GM12878 (cell line): ENCODE measurements around the gene CPLANE2. TPM values are rescaled to one million over a fixed set of nuclear protein-coding genes. Genes with fewer than 3 reads are reported as not detected.

Experiments used
- ATAC-seq: fragments of 200-7000 bp; cut with Tn5 transposase; 3 replicates; pipeline ENCODE4 v1.9.1; 2020; ENCODE audit warnings: mild to moderate bottlenecking, moderate library complexity
- BruUV-seq: library from RNA; stranded (reverse); fragments of 400-500 nt; replicated peaks from 2 replicates; lab custom pipeline; 2021; lab: Mats Ljungman, UMichigan
- CTCF ChIA-PET: fragments of 300-600 bp; sonication (Branson Sonifier 250); formaldehyde crosslinking; extraction: SDS; loops from one replicate; lab custom pipeline; 2021; ENCODE audit warnings: inconsistent platforms; lab: Yijun Ruan, JAX
- POLR2A ChIA-PET: fragments of 350-600 bp; formaldehyde crosslinking; extraction: SDS; loops from one replicate; lab custom pipeline; 2021; ENCODE audit warnings: inconsistent platforms; lab: Charles Lee
- RAD21 ChIA-PET: fragments of 300-600 bp; sonication (Branson Sonifier 250); formaldehyde crosslinking; loops from one replicate; lab custom pipeline; 2023; ENCODE audit warnings: antibody characterized with exemption; ENCODE audit not compliant: unreplicated experiment; lab: Charles Lee
- SMC1A ChIA-PET: fragments of 300-600 bp; sonication (Branson Sonifier 250); formaldehyde crosslinking; loops from one replicate; lab custom pipeline; 2023; ENCODE audit not compliant: unreplicated experiment, uncharacterized antibody; lab: Charles Lee
- DNase-seq: peaks from one replicate; pipeline ENCODE4 v3.0.0-alpha.2; 2011; ENCODE audit warnings: low read depth, low spot score
- FAIRE-seq: peaks from 3 replicates; lab custom pipeline; 2011; peaks lifted over from hg19 to GRCh38; lab: Jason Lieb, UNC
- H2AFZ ChIP-seq: 2 replicates; pipeline ENCODE4 v1.6.0; 2011; ENCODE audit warnings: low read depth, low read length, control low read depth; ENCODE audit not compliant: control insufficient read depth
- H3K27ac ChIP-seq: 2 replicates; pipeline ENCODE4 v1.5.1; 2011; ENCODE audit warnings: control low read depth; ENCODE audit not compliant: control insufficient read depth, insufficient read depth
- H3K27me3 ChIP-seq, 2 experiments: replicated peaks in 1 of 2; 2 replicates each; pipeline versions ENCODE4 v1.6.0 to v1.6.1; 2011; ENCODE audit warnings: low read length in 1 of 2; ENCODE audit not compliant: control insufficient read depth in 2 of 2, insufficient read depth in 2 of 2
- H3K36me3 ChIP-seq, 2 experiments: 2 replicates each; pipeline ENCODE4 v1.5.1; 2011; ENCODE audit warnings: low read length in 1 of 2; ENCODE audit not compliant: control insufficient read depth in 2 of 2, insufficient read depth in 2 of 2
- H3K4me1 ChIP-seq: 2 replicates; pipeline ENCODE4 v1.6.1; 2011; ENCODE audit warnings: mild to moderate bottlenecking, low read length, moderate library complexity, mixed read lengths; ENCODE audit not compliant: control insufficient read depth, insufficient read depth
- H3K4me2 ChIP-seq: 2 replicates; pipeline ENCODE4 v1.6.0; 2011; ENCODE audit warnings: control low read depth; ENCODE audit not compliant: control insufficient read depth, insufficient read depth
- H3K4me3 ChIP-seq: fragments of 200-600 bp; sonication (generic); 2 replicates; pipeline ENCODE4 v1.5.1; 2016
- H3K79me2 ChIP-seq: 2 replicates; pipeline ENCODE4 v1.6.0; 2011; ENCODE audit warnings: low read length; ENCODE audit not compliant: control insufficient read depth, insufficient read depth
- H3K9ac ChIP-seq: 2 replicates; pipeline ENCODE4 v1.8.0; 2011; ENCODE audit warnings: low read length, control low read depth, mixed read lengths; ENCODE audit not compliant: control insufficient read depth, insufficient read depth
- H3K9me3 ChIP-seq: replicated peaks from 3 replicates; pipeline ENCODE4 v1.5.1; 2011; ENCODE audit warnings: mild to moderate bottlenecking, low read length; ENCODE audit not compliant: control insufficient read depth, insufficient read depth
- H4K20me1 ChIP-seq: 2 replicates; pipeline ENCODE4 v1.6.0; 2011; ENCODE audit not compliant: control insufficient read depth, insufficient read depth
- CBFB ChIP-seq: IDR thresholded peaks from 2 replicates; pipeline ENCODE4 v1.6.1; 2016; ENCODE audit warnings: antibody characterized with exemption, low read depth
- CBX3 ChIP-seq: fragments of 200-600 bp; sonication (generic); IDR thresholded peaks from 2 replicates; pipeline ENCODE4 v1.6.1; 2016; ENCODE audit warnings: low read depth, borderline replicate concordance
- FOS ChIP-seq: IDR thresholded peaks from 3 replicates; pipeline ENCODE4 v1.6.1; 2011; ENCODE audit warnings: borderline replicate concordance; ENCODE audit not compliant: insufficient read length; ENCODE audit errors: extremely low read depth
- KDM1A ChIP-seq: fragments of 200-600 bp; sonication (generic); IDR thresholded peaks from 2 replicates; pipeline ENCODE4 v1.6.1; 2016; ENCODE audit warnings: borderline replicate concordance
- NBN ChIP-seq: fragments of 450-650 bp; IDR thresholded peaks from 2 replicates; pipeline ENCODE4 v1.6.1; 2016
- NFYB ChIP-seq: IDR thresholded peaks from 2 replicates; pipeline ENCODE4 v1.6.1; 2011; ENCODE audit warnings: low read depth, mild to moderate bottlenecking, low read length, improper control_type of control experiment, moderate library complexity; ENCODE audit not compliant: insufficient read depth
- PML ChIP-seq: IDR thresholded peaks from 2 replicates; pipeline ENCODE4 v1.6.1; 2012; ENCODE audit warnings: low read length, inconsistent platforms
- POLR2AphosphoS2 ChIP-seq: IDR thresholded peaks from 2 replicates; pipeline ENCODE4 v1.6.1; 2011; ENCODE audit warnings: low read depth, mild to moderate bottlenecking, low read length, improper control_type of control experiment, moderate library complexity
- POU2F2 ChIP-seq: IDR thresholded peaks from 3 replicates; pipeline ENCODE4 v1.6.1; 2011; ENCODE audit warnings: low read depth, mild to moderate bottlenecking, low read length, borderline replicate concordance
- RAD21 ChIP-seq: IDR thresholded peaks from 2 replicates; pipeline ENCODE4 v1.6.1; 2011; ENCODE audit warnings: mild to moderate bottlenecking, low read depth, low read length, moderate library complexity; ENCODE audit not compliant: insufficient read depth
- RCOR1 ChIP-seq: conservative IDR thresholded peaks from 2 replicates; pipeline ENCODE4 v1.6.1; 2012; ENCODE audit warnings: low read depth, low read length, improper control_type of control experiment
- SMAD1 ChIP-seq: fragments of 450-650 bp; IDR thresholded peaks from 2 replicates; pipeline ENCODE4 v1.6.1; 2018; ENCODE audit warnings: mild to moderate bottlenecking, low read depth; ENCODE audit not compliant: partially characterized antibody
- SMARCA5 ChIP-seq: fragments of 450-650 bp; IDR thresholded peaks from 2 replicates; pipeline ENCODE4 v1.6.1; 2017; ENCODE audit warnings: mild to moderate bottlenecking
- SMC3 ChIP-seq: IDR thresholded peaks from 2 replicates; pipeline ENCODE4 v1.6.1; 2011; ENCODE audit warnings: low read length, improper control_type of control experiment, borderline replicate concordance
- SRF ChIP-seq, 2 experiments: IDR thresholded peaks; 2 replicates each; pipeline ENCODE4 v1.6.1; 2011; ENCODE audit warnings: low read depth in 2 of 2, low read length in 2 of 2, mild to moderate bottlenecking in 1 of 2, moderate library complexity in 1 of 2
- TBL1XR1 ChIP-seq: IDR thresholded peaks from 2 replicates; pipeline ENCODE4 v1.6.1; 2012; ENCODE audit warnings: low read depth, low read length, improper control_type of control experiment
- WRNIP1 ChIP-seq: IDR thresholded peaks from 2 replicates; pipeline ENCODE4 v1.6.1; 2011; ENCODE audit warnings: low read depth, low read length, improper control_type of control experiment, borderline replicate concordance
- WGBS: methylation state at CpG from one replicate; pipeline ENCODE4 v1.1.6; 2016; ENCODE audit warnings: low lambda C conversion rate; ENCODE audit not compliant: insufficient replicate concordance, insufficient coverage; ENCODE audit errors: missing lambda C conversion rate; 5-methylcytosine and 5-hydroxymethylcytosine counted together
- in situ Hi-C: fragments of 300-500 bp; cut with MboI; formaldehyde crosslinking; loops from 9 replicates; pipeline ENCODE4 v1.14.3; 2018; ENCODE audit warnings: mixed read lengths
- intact Hi-C: fragments of 100-400 bp; cut with micrococcal nuclease; formaldehyde crosslinking; loops from one replicate; pipeline ENCODE4 v1.14.2; 2022; ENCODE audit not compliant: unreplicated experiment
- polyA plus RNA-seq, 11 experiments: library from polyadenylated mRNA; depleted of rRNA in 4 of 11; unstranded in 6 of 11; stranded (reverse) in 5 of 11; fragments of >200 nt; fragmentation: Nextera tagmentation in 4 of 11; fragmentation: Illumina TruSeq in 1 of 11; extraction: Ambion mirVana in 4 of 11; extraction: Trizol in 1 of 11; gene quantifications; 1 replicate in 1 of 11; 2 replicates in 10 of 11; pipeline versions ENCODE4 v1.2.1 to v1.2.3, GENCODE V29; 2011 to 2016; ENCODE audit warnings: inconsistent platforms in 2 of 11, missing spikeins in 2 of 11, low read depth in 1 of 11
- total RNA-seq, 4 experiments: library from RNA; depleted of rRNA in 3 of 4; stranded (reverse); fragments of >200 nt in 3 of 4; fragmentation: Illumina TruSeq in 1 of 4; extraction: Trizol in 1 of 4; gene quantifications; 2 replicates each; pipeline versions ENCODE4 v1.2.1 to v1.2.3, GENCODE V29; 2013 to 2021
- TF ChIP-seq, protein P1 (sequence below): IDR thresholded peaks from 2 replicates; pipeline ENCODE4 v1.6.1; 2011; ENCODE audit warnings: low read depth, mild to moderate bottlenecking, low read length, moderate library complexity, borderline replicate concordance; ENCODE audit errors: extremely low read depth
- TF ChIP-seq, protein P2 (sequence below): fragments of 450-650 bp; IDR thresholded peaks from 2 replicates; pipeline ENCODE4 v1.6.1; 2018; ENCODE audit warnings: mild to moderate bottlenecking, low read depth, moderate library complexity; ENCODE audit not compliant: partially characterized antibody

Gene CPLANE2
- total and polyA plus RNA-seq, 10 of the 15 experiments (the other 5 are each of a cell fraction or from before 2014, with no cell fraction given): 0.09 to 4.5 (median 2.3) TPM; not detected in 1

DNA sequence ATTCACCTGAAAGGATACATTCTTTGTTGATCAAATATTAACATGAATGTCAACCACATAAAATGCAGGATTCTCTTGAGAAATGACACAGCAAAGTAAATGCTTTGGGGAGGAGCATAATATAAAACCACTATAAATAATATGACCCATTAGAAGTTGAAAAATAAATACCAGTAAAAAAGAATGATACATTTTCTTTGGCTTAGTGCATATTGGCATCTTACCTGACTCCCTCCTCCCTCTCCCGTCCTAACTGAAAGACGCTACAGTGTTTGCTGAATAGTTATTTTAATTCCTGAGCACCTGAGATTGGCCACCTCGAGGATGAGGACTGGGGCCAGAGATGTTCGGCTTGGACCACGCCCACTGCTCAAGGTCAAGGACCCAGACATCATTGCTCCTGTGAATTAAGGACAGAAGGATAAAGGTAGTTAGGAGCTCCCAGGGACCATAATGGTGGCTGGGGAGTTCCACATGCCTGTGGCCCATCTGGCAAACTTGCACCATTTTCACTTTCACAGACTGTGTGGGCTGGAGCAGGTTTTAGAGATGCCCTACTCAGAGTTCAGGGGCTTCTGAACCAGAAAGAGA, 16.4 kb upstream of the CPLANE2 start (continued):
- TF ChIP-seq NBN (no peak), SMARCA5 (no peak), SMC3 (no peak), CBX3 (no peak)
- TF ChIP-seq, protein P1, sequence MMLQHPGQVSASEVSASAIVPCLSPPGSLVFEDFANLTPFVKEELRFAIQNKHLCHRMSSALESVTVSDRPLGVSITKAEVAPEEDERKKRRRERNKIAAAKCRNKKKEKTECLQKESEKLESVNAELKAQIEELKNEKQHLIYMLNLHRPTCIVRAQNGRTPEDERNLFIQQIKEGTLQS: no peak
- TF ChIP-seq, protein P2, sequence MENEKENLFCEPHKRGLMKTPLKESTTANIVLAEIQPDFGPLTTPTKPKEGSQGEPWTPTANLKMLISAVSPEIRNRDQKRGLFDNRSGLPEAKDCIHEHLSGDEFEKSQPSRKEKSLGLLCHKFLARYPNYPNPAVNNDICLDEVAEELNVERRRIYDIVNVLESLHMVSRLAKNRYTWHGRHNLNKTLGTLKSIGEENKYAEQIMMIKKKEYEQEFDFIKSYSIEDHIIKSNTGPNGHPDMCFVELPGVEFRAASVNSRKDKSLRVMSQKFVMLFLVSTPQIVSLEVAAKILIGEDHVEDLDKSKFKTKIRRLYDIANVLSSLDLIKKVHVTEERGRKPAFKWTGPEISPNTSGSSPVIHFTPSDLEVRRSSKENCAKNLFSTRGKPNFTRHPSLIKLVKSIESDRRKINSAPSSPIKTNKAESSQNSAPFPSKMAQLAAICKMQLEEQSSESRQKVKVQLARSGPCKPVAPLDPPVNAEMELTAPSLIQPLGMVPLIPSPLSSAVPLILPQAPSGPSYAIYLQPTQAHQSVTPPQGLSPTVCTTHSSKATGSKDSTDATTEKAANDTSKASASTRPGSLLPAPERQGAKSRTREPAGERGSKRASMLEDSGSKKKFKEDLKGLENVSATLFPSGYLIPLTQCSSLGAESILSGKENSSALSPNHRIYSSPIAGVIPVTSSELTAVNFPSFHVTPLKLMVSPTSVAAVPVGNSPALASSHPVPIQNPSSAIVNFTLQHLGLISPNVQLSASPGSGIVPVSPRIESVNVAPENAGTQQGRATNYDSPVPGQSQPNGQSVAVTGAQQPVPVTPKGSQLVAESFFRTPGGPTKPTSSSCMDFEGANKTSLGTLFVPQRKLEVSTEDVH: no peak

- BruUV-seq: no TSS peak
- Histone ChIP-seq H3K27ac (no peak overlapping the region), H3K27me3 (no peaks in the 10 kb centered on the region), H3K4me3 (no peak overlapping the region), H4K20me1 (no peaks in the 10 kb centered on the region), H3K9ac (no peak overlapping the region), H3K4me1 (peaks cover 22% of the 10 kb centered on the region), H3K36me3 (peaks cover 13 to 29% of the 10 kb centered on the region in 2 experiments; a peak in 3 of 4 replicates), H2AFZ (no peak overlapping the region), H3K79me2 (no peaks in the 10 kb centered on the region), H3K4me2 (no peak overlapping the region), H3K9me3 (no peaks in the 10 kb centered on the region)
- FAIRE-seq (no peak), DNase-seq (no peak), ATAC-seq (no peak)
- in situ Hi-C loops: no loop called here
- SMC1A ChIA-PET: no interaction called here
- 100% methylated on average over 2 of the region's 2 CpGs for WGBS
- CTCF ChIA-PET: interaction anchor here (0.7 to 0.9 kb wide), 2 partner anchors 9 to 24 kb away, joined by 3 read pairs; no protein-coding TSS in a partner anchor
- POLR2A ChIA-PET: interaction anchor here (1.2 kb wide), 1 partner anchor 12 kb away, joined by 3 read pairs; no protein-coding TSS in a partner anchor
- RAD21 ChIA-PET: no interaction called here
- TF ChIP-seq RCOR1: no peak
- no peak for TF ChIP-seq SRF (IDR thresholded peaks at IDR 0.05; ENCODE audit: low read depth in 2 of 2, low read length in 2 of 2)
- no peak for TF ChIP-seq KDM1A
- no peak for TF ChIP-seq WRNIP1
- TF ChIP-seq TBL1XR1: no peak
- TF ChIP-seq POU2F2: no peak
- no peak for TF ChIP-seq CBFB
- no peak for TF ChIP-seq PML
- TF ChIP-seq POLR2AphosphoS2: no peak
- TF ChIP-seq RAD21: no peak
- TF ChIP-seq FOS: no peak
- no peak for TF ChIP-seq NFYB
- no peak for TF ChIP-seq SMAD1
- TF ChIP-seq, protein P1: no peak
- intact Hi-C loops: no loop called here
Observed at GRCh38 chr1:16252912-16253311, 15.9 kb upstream of the CPLANE2 start.
